ENCODE data around the gene FBLN7.

- TF ChIP-seq POLR2A (IDR thresholded peaks at IDR 0.05) (no peak), CTCF (IDR thresholded peaks at IDR 0.05) (no peak)
These were observed 55.8 kb downstream of the FBLN7 start for GRCh38 chr2:112194028-112194427.
